K562 (cell line): ENCODE measurements around the gene EFHC2.

ENCODE experiments used
- ARNT ChIP-seq, 2 experiments: fragments of 450-650 bp; IDR thresholded peaks; 2 replicates each; pipeline ENCODE4 v1.6.1; 2016; ENCODE audit warnings: mild to moderate bottlenecking in 1 of 2
- KDM2B ChIP-seq: fragments of 250-450 bp; sonication (Bioruptor Pico); IDR thresholded peaks from 2 replicates; pipeline ENCODE4 v1.8.0; 2021; ENCODE audit warnings: mild to moderate bottlenecking, moderate library complexity
- POLR2A ChIP-seq: fragments of 450-650 bp; conservative IDR thresholded peaks from 2 replicates; pipeline ENCODE4 v1.6.1; 2016
- POLR2AphosphoS5 ChIP-seq: IDR thresholded peaks from 2 replicates; pipeline ENCODE4 v1.6.1; 2011; ENCODE audit warnings: mild to moderate bottlenecking, low read depth, low read length, moderate library complexity; ENCODE audit not compliant: control insufficient read depth, insufficient read depth
- RBM22 ChIP-seq: fragments of 200-400 bp; formaldehyde crosslinking; IDR thresholded peaks from 2 replicates; pipeline ENCODE4 v1.6.1; 2018; ENCODE audit warnings: low read length, low read depth; ENCODE audit not compliant: poor library complexity, severe bottlenecking
- U2AF1 ChIP-seq: fragments of 200-400 bp; formaldehyde crosslinking; optimal IDR thresholded peaks from 2 replicates; pipeline ENCODE3; 2017; ENCODE audit warnings: mild to moderate bottlenecking, low read depth, low read length, moderate library complexity
- ZNF253 ChIP-seq: fragments of 250-450 bp; sonication (Bioruptor Pico); conservative IDR thresholded peaks from 2 replicates; pipeline ENCODE4 v1.6.1; 2021; ENCODE audit warnings: mild to moderate bottlenecking
- TF ChIP-seq, protein P1 (sequence below), 2 experiments: fragments of 450-650 bp; IDR thresholded peaks; 2 replicates each; pipeline ENCODE4 v1.6.1; 2016; ENCODE audit warnings: mild to moderate bottlenecking in 2 of 2, borderline replicate concordance in 1 of 2, low read depth in 1 of 2, moderate library complexity in 1 of 2

DNA sequence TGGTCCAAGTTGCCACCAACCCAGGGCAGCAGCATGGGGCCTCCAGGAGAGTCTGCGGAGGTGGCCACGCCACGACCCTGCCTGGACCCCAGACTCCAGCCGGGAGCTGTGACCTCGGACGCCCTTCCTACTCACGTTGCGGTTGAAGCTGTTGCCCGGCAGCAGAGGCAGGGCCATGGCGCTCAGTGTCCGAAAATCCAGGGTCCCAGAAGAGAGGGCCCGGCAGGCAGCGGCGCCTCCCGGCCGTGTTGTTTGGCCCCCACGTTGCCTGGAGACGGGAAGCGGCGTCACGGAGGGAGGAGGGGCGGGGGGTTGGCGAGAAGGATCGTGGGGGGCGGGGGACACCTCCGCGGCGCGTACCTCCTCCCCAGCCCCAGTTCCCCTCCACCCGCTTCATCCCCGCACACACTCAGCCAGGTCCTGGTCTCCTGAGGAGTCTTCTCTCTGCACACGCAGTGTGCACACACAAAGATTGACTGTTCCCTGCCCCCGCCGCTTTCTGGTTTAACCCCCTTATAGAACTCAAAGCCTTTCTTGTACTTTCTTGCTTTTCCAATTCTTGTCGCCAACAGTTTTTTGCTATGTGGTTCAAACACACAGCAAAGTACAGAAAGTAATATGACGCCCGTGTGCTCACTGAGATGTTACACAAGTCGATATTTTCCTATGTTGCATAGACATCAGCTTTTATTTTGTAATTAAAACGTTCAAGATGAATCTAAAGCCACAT, at the start of gene EFHC2:
- no peak for TF ChIP-seq KDM2B (CRISPR knock-in tag)
- no peak for TF ChIP-seq POLR2AphosphoS5
- no peak for TF ChIP-seq U2AF1
- no peak for TF ChIP-seq POLR2A
- no peak for TF ChIP-seq ZNF253 (CRISPR knock-in tag)
- TF ChIP-seq ARNT (IDR thresholded peaks at IDR 0.05): no peak
- TF ChIP-seq, protein P1, sequence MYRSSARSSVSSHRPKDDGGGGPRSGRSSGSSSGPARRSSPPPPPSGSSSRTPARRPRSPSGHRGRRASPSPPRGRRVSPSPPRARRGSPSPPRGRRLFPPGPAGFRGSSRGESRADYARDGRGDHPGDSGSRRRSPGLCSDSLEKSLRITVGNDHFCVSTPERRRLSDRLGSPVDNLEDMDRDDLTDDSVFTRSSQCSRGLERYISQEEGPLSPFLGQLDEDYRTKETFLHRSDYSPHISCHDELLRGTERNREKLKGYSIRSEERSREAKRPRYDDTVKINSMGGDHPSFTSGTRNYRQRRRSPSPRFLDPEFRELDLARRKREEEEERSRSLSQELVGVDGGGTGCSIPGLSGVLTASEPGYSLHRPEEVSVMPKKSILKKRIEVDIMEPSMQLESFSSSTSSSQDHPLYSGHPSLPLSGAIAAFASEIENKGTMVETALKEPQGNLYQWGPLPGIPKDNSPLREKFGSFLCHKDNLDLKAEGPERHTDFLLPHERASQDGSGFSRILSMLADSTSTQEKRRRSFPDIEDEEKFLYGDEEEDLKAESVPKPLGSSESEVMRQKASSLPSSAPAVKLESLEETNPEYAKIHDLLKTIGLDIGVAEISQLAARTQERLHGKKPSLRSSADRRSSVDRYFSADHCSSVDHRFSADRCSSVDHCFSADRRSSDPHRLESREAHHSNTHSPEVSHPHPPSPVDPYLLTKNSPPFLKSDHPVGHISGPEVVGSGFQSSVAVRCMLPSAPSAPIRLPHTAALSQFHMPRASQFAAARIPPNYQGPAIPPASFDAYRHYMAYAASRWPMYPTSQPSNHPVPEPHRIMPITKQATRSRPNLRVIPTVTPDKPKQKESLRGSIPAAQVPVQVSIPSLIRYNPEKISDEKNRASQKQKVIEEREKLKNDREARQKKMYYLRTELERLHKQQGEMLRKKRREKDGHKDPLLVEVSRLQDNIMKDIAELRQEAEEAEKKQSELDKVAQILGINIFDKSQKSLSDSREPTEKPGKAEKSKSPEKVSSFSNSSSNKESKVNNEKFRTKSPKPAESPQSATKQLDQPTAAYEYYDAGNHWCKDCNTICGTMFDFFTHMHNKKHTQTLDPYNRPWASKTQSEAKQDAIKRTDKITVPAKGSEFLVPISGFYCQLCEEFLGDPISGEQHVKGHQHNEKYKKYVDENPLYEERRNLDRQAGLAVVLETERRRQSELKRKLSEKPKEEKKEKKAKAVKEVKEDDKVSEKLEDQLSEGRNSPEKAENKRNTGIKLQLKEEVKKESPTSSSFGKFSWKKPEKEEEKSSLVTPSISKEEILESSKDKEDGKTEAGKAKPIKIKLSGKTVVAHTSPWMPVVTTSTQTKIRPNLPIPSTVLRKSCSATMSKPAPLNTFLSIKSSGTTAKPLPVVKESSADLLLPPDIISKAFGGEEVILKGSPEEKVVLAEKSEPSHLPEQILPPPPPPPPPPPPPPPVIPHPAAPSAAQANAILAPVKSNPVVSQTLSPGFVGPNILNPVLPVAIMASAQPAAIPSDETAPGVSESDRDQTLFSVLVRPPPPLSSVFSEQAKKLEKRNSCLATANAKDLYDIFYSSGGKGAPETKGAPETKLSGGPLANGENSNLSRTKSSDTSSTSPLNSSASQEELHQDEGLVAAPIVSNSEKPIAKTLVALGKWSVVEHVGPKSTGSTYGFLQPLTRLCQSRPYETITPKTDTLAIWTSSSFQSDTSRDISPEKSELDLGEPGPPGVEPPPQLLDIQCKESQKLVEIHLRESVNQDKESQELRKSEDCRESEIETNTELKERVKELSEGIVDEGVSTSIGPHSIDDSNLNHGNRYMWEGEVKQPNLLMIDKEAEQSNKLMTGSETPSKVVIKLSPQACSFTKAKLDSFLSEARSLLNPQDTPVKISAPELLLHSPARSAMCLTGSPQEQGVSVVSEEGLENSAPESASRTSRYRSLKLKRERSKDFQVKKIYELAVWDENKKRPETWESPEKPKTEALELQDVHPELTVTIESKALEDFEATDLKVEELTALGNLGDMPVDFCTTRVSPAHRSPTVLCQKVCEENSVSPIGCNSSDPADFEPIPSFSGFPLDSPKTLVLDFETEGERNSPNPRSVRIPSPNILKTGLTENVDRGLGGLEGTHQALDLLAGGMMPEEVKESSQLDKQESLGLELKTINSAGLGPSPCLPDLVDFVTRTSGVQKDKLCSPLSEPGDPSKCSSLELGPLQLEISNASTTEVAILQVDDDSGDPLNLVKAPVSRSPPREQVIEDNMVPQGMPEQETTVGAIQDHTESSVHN (IDR thresholded peaks at IDR 0.05; ENCODE audit: borderline replicate concordance in 1 of 2, low read depth in 1 of 2): no peak
- TF ChIP-seq RBM22: no peak
